ENCODE results near the gene SLIT3.

SLIT3 gene

GRCh38 chr5:168803541-168803940 lies 497.4 kb downstream of the SLIT3 start:
- no peaks in the 10 kb centered on the region for H3K9me3 ChIP-seq (ENCODE audit: insufficient read depth, low read depth, low read length)
- no peak overlapping the region for H3K4me3 ChIP-seq (ENCODE audit: low read length)
- H3K36me3 ChIP-seq (ENCODE audit: insufficient read depth, low read length): no peaks in the 10 kb centered on the region
- H3K4me1 ChIP-seq (ENCODE audit: insufficient read depth, low read length): no peaks in the 10 kb centered on the region
- H3K27me3 ChIP-seq (ENCODE audit: insufficient read depth, low read length): peaks cover 5% of the 10 kb centered on the region; the same call in 1 of the 2 replicates
- H3K9ac ChIP-seq (ENCODE audit: low read depth, low read length): no peak overlapping the region
- WGBS: 88% methylated on average over 4 of the region's 4 CpGs
- no peak overlapping the region for H3K27ac ChIP-seq (ENCODE audit: low read depth, low read length)

DNA sequence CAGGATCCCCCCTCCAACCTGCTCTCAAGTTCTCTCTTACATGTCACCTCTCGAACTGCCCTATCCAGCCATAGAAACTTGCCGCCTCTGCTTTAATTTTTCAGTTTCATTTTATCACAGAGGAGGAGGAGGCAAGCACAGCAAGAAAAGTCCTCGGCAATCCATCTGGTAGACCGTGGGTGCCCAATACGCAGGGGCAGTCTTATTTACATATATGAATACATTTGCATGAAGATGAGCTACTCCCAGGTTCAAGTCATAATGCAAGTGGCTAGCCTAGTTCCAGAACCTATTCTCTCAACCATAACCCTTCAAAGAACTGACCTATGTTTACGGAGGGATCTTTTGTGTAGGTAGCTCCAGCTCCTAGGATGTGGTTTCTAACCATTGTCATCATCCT lies 498.6 kb downstream of the SLIT3 start:
- H3K4me3 ChIP-seq (ENCODE audit: low read length): no peak overlapping the region

DNA sequence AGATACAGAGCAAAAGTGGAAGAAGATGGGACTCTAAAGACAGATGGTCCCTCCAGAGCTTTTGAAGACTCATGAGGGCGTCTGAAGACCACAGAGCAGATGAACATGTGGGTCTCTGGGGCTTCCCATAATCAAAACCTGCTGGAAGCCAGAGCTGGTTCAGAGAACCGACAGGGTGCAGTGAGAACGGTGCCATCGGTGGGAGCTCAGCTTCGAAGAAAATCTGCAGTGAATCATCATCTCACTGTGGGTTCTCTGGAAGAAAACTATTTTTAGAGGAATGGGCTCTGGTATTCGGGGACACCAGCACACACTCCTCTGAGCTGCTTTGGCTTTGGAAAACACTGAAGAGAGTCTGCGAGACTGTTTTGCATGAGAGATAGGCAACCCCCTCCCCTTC lies 499.4 kb downstream of the SLIT3 start:
- Histone ChIP-seq H3K27ac (ENCODE audit: low read depth, low read length) (no peak overlapping the region), H3K4me1 (ENCODE audit: insufficient read depth, low read length) (no peaks in the 10 kb centered on the region), H3K9ac (ENCODE audit: low read depth, low read length) (no peak overlapping the region), H3K27me3 (ENCODE audit: insufficient read depth, low read length) (peaks cover 5% of the 10 kb centered on the region; the same call in 1 of the 2 replicates), H3K4me3 (ENCODE audit: low read length) (no peak overlapping the region), H3K9me3 (ENCODE audit: insufficient read depth, low read depth, low read length) (no peaks in the 10 kb centered on the region), H3K36me3 (ENCODE audit: insufficient read depth, low read length) (no peaks in the 10 kb centered on the region)
- WGBS: 92% methylated on average over 7 of the region's 7 CpGs

More for the DNA sequence above, 498.6 kb downstream of the SLIT3 start:
- Histone ChIP-seq H3K36me3 (ENCODE audit: insufficient read depth, low read length) (no peaks in the 10 kb centered on the region), H3K27me3 (ENCODE audit: insufficient read depth, low read length) (peaks cover 5% of the 10 kb centered on the region; the same call in 1 of the 2 replicates), H3K9me3 (ENCODE audit: insufficient read depth, low read depth, low read length) (no peaks in the 10 kb centered on the region), H3K4me1 (ENCODE audit: insufficient read depth, low read length) (no peaks in the 10 kb centered on the region), H3K27ac (ENCODE audit: low read depth, low read length) (no peak overlapping the region), H3K9ac (ENCODE audit: low read depth, low read length) (no peak overlapping the region)
- WGBS: 91% methylated on average over 5 of the region's 6 CpGs

- Histone ChIP-seq H3K4me1 (ENCODE audit: insufficient read depth, low read length) (no peaks in the 10 kb centered on the region), H3K4me3 (ENCODE audit: low read length) (no peak overlapping the region), H3K27ac (ENCODE audit: low read depth, low read length) (no peak overlapping the region), H3K27me3 (ENCODE audit: insufficient read depth, low read length) (peaks cover 5% of the 10 kb centered on the region; the same call in 1 of the 2 replicates), H3K36me3 (ENCODE audit: insufficient read depth, low read length) (no peaks in the 10 kb centered on the region), H3K9ac (ENCODE audit: low read depth, low read length) (no peak overlapping the region), H3K9me3 (ENCODE audit: insufficient read depth, low read depth, low read length) (no peaks in the 10 kb centered on the region)
- WGBS: 95% methylated on average over 3 of the region's 3 CpGs
These were observed 500.2 kb downstream of the SLIT3 start for GRCh38 chr5:168800701-168801100.

GRCh38 chr5:168798065-168799023 lies 502.6 kb downstream of the SLIT3 start:
- H3K27ac ChIP-seq (ENCODE audit: low read depth, low read length): no peak overlapping the region
- H3K4me3 ChIP-seq (ENCODE audit: low read length): no peak overlapping the region
- no peaks in the 10 kb centered on the region for H3K36me3 ChIP-seq (ENCODE audit: insufficient read depth, low read length)
- H3K9me3 ChIP-seq (ENCODE audit: insufficient read depth, low read depth, low read length): no peaks in the 10 kb centered on the region
- H3K4me1 ChIP-seq (ENCODE audit: insufficient read depth, low read length): no peaks in the 10 kb centered on the region
- whole genome bisulfite sequencing: 94% methylated on average over 3 of the region's 5 CpGs
- H3K9ac ChIP-seq (ENCODE audit: low read depth, low read length): no peak overlapping the region
- H3K27me3 ChIP-seq (ENCODE audit: insufficient read depth, low read length): peaks cover 2% of the 10 kb centered on the region; the same call in 1 of the 2 replicates

- 85% methylated on average over 12 of the region's 12 CpGs for WGBS
These were observed 504.1 kb downstream of the SLIT3 start for GRCh38 chr5:168796593-168797580.

DNA sequence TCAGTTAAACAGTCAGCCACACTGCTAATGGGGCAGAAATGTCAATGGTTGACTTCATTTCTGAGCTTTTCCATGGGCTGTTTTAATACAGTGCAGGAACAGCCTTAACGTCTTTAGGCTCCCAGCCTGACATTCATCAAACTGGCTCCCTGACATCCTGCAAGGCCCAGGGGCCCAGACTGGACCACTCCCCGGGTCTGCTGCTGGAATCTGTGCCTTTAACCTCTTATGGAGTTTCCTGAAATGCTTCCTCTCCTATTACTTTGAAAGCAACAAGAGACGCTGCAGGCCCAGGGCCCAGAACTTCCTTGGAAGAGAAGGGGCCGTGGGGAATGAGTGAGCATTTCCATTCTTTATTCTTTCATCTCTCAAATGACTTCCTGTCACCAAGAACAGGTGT lies 504.9 kb downstream of the SLIT3 start:
- H3K36me3 ChIP-seq (ENCODE audit: insufficient read depth, low read length): no peaks in the 10 kb centered on the region
- no peaks in the 10 kb centered on the region for H3K4me1 ChIP-seq (ENCODE audit: insufficient read depth, low read length)
- H3K9me3 ChIP-seq (ENCODE audit: insufficient read depth, low read depth, low read length): no peaks in the 10 kb centered on the region
- H3K9ac ChIP-seq (ENCODE audit: low read depth, low read length): no peak overlapping the region
- no peak overlapping the region for H3K4me3 ChIP-seq (ENCODE audit: low read length)
- no peaks in the 10 kb centered on the region for H3K27me3 ChIP-seq (ENCODE audit: insufficient read depth, low read length)
- 94% methylated on average over 3 of the region's 4 CpGs for WGBS
- H3K27ac ChIP-seq (ENCODE audit: low read depth, low read length): no peak overlapping the region

More at GRCh38 chr5:168796593-168797580, 504.1 kb downstream of the SLIT3 start:
- no peaks in the 10 kb centered on the region for H3K27me3 ChIP-seq (ENCODE audit: insufficient read depth, low read length)
- H3K4me1 ChIP-seq (ENCODE audit: insufficient read depth, low read length): no peaks in the 10 kb centered on the region
- H3K9me3 ChIP-seq (ENCODE audit: insufficient read depth, low read depth, low read length): no peaks in the 10 kb centered on the region
- H3K27ac ChIP-seq (ENCODE audit: low read depth, low read length): no peak overlapping the region
- no peaks in the 10 kb centered on the region for H3K36me3 ChIP-seq (ENCODE audit: insufficient read depth, low read length)
- H3K9ac ChIP-seq (ENCODE audit: low read depth, low read length): no peak overlapping the region
- no peak overlapping the region for H3K4me3 ChIP-seq (ENCODE audit: low read length)

- 87% methylated on average over 14 of the region's 15 CpGs for WGBS
These were observed 506.8 kb downstream of the SLIT3 start for GRCh38 chr5:168793841-168794837.

GRCh38 chr5:168792678-168793077 lies 508.3 kb downstream of the SLIT3 start:
- WGBS: 84% methylated on average over 2 of the region's 2 CpGs
- H3K27me3 ChIP-seq (ENCODE audit: insufficient read depth, low read length): no peaks in the 10 kb centered on the region
- no peaks in the 10 kb centered on the region for H3K9me3 ChIP-seq (ENCODE audit: insufficient read depth, low read depth, low read length)
- H3K9ac ChIP-seq (ENCODE audit: low read depth, low read length): no peak overlapping the region
- no peak overlapping the region for H3K27ac ChIP-seq (ENCODE audit: low read depth, low read length)
- no peaks in the 10 kb centered on the region for H3K4me1 ChIP-seq (ENCODE audit: insufficient read depth, low read length)
- H3K4me3 ChIP-seq (ENCODE audit: low read length): no peak overlapping the region
- no peaks in the 10 kb centered on the region for H3K36me3 ChIP-seq (ENCODE audit: insufficient read depth, low read length)

More at GRCh38 chr5:168793841-168794837, 506.8 kb downstream of the SLIT3 start:
- Histone ChIP-seq H3K9ac (ENCODE audit: low read depth, low read length) (no peak overlapping the region), H3K27ac (ENCODE audit: low read depth, low read length) (no peak overlapping the region), H3K36me3 (ENCODE audit: insufficient read depth, low read length) (no peaks in the 10 kb centered on the region), H3K4me1 (ENCODE audit: insufficient read depth, low read length) (no peaks in the 10 kb centered on the region), H3K4me3 (ENCODE audit: low read length) (no peak overlapping the region), H3K9me3 (ENCODE audit: insufficient read depth, low read depth, low read length) (no peaks in the 10 kb centered on the region), H3K27me3 (ENCODE audit: insufficient read depth, low read length) (no peaks in the 10 kb centered on the region)

GRCh38 chr5:168790671-168791250 lies 510.2 kb downstream of the SLIT3 start:
- Histone ChIP-seq H3K4me3 (ENCODE audit: low read length) (no peak overlapping the region), H3K9me3 (ENCODE audit: insufficient read depth, low read depth, low read length) (no peaks in the 10 kb centered on the region), H3K9ac (ENCODE audit: low read depth, low read length) (no peak overlapping the region), H3K4me1 (ENCODE audit: insufficient read depth, low read length) (no peaks in the 10 kb centered on the region; the same call in 1 of the 2 replicates), H3K27me3 (ENCODE audit: insufficient read depth, low read length) (no peaks in the 10 kb centered on the region), H3K36me3 (ENCODE audit: insufficient read depth, low read length) (no peaks in the 10 kb centered on the region), H3K27ac (ENCODE audit: low read depth, low read length) (no peak overlapping the region)
- WGBS: 93% methylated on average over 13 of the region's 13 CpGs
